ENCODE results near the gene FHAD1.

The FHAD1 gene

GRCh38 chr1:15444468-15445389, 197.7 kb downstream of the FHAD1 start:
- Histone ChIP-seq H3K27me3 (ENCODE audit: control insufficient read depth, insufficient read depth, low read length) (no peaks in the 10 kb centered on the region), H3K4me2 (ENCODE audit: low read length) (no peak overlapping the region), H3K9me3 (ENCODE audit: control insufficient read depth, low read length) (no peaks in the 10 kb centered on the region), H3K4me3 (ENCODE audit: low read depth, low read length) (no peak overlapping the region), H3K27ac (no peak overlapping the region), H2AFZ (no peak overlapping the region), H3K79me2 (no peaks in the 10 kb centered on the region), H3K36me3 (ENCODE audit: control insufficient read depth, insufficient read depth, low read length) (no peaks in the 10 kb centered on the region), H3K4me1 (no peaks in the 10 kb centered on the region), H3K9ac (no peak overlapping the region)
- no peak for TF ChIP-seq CTCF (IDR thresholded peaks at IDR 0.05)

DNA sequence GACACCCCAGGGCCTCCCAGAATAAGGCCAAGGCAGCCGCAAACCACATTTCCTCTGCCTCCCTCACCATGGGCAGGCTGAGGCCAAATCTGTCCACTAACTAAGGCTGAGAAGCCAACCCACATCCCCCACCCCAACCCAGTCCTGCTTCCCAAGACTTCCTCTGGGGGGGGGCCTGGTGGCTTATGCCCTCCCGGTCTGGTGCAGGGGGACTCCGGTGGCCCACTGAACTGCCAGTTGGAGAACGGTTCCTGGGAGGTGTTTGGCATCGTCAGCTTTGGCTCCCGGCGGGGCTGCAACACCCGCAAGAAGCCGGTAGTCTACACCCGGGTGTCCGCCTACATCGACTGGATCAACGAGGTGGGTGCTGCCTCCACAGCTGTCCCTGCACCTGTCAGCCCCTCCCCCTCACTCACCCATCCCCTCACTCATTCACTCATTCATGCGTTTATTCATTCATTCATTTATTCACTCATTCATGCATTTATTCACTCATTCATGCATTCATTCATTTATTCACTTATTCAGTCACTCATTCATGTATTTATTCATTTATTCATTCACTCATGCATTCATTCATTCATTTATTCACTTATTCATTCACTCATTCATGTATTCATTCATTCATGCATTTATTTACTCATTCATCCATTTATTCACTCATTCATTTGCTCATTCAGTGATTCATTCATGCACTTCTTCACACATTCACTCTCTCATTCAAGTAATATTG, 198.5 kb downstream of the FHAD1 start:
- no peak overlapping the region for H3K27ac ChIP-seq
- H3K9ac ChIP-seq: no peak overlapping the region
- H2AFZ ChIP-seq: no peak overlapping the region
- no peaks in the 10 kb centered on the region for H3K9me3 ChIP-seq (ENCODE audit: control insufficient read depth, low read length)
- H3K79me2 ChIP-seq: no peaks in the 10 kb centered on the region
- TF ChIP-seq CTCF (IDR thresholded peaks at IDR 0.05): no peak
- H3K4me1 ChIP-seq: no peaks in the 10 kb centered on the region
- no peak overlapping the region for H3K4me3 ChIP-seq (ENCODE audit: low read depth, low read length)
- H3K27me3 ChIP-seq (ENCODE audit: control insufficient read depth, insufficient read depth, low read length): no peaks in the 10 kb centered on the region
- H3K4me2 ChIP-seq (ENCODE audit: low read length): no peak overlapping the region
- H3K36me3 ChIP-seq (ENCODE audit: control insufficient read depth, insufficient read depth, low read length): no peaks in the 10 kb centered on the region

DNA sequence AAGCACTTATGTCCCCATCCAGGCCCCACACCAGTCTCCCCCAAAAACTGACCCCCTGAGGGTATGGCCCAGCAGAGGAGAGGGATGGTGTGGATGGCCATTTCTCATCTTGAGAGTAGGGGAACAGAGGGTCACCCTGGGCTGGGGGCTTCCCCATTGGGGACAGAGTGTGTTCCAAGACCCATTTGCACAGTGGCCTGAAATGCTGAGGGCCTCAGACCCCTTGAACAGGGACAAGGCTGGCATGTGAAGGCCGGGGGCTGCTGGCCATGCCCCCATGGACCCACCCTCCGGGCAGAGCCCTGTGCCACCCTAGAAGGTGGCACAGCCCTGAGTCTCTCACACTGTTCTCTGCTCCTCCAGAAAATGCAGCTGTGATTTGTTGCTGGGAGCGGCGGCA, 199.2 kb downstream of the FHAD1 start:
- no peaks in the 10 kb centered on the region for H3K4me1 ChIP-seq
- H3K36me3 ChIP-seq (ENCODE audit: control insufficient read depth, insufficient read depth, low read length): no peaks in the 10 kb centered on the region
- H3K9me3 ChIP-seq (ENCODE audit: control insufficient read depth, low read length): no peaks in the 10 kb centered on the region
- H2AFZ ChIP-seq: no peak overlapping the region
- TF ChIP-seq CTCF (IDR thresholded peaks at IDR 0.05): no peak
- no peaks in the 10 kb centered on the region for H3K27me3 ChIP-seq (ENCODE audit: control insufficient read depth, insufficient read depth, low read length)
- no peaks in the 10 kb centered on the region for H3K79me2 ChIP-seq
- no peak overlapping the region for H3K9ac ChIP-seq
- H3K27ac ChIP-seq: no peak overlapping the region
- H3K4me2 ChIP-seq (ENCODE audit: low read length): no peak overlapping the region
- no peak overlapping the region for H3K4me3 ChIP-seq (ENCODE audit: low read depth, low read length)

Data from parathyroid adenoma (tissue), 2 donors.